Upper lobe of left lung (tissue), 6 donors: ENCODE results near the gene SKIC3. TPM values are rescaled to one million over a fixed set of nuclear protein-coding genes. Genes with fewer than 3 reads are reported as not detected.
A peak's percentile ranks its signal among the peaks of the same experiment; 100 is the strongest.

ENCODE experiments used
- ATAC-seq, 2 donors: fragments of 200-7000 bp; cut with Tn5 transposase; one replicate each; pipeline ENCODE4 v1.9.1; 2022; ENCODE audit warnings: mild to moderate bottlenecking in 2 of 2, moderate library complexity in 2 of 2; ENCODE audit not compliant: low FRiP score in 2 of 2
- DNase-seq, 2 donors: peaks; one replicate each; pipeline ENCODE4 v3.0.0-alpha.2; 2019 to 2020
- H3K27ac ChIP-seq, 4 donors: fragments of 200-600 bp; sonication (generic); one replicate each; pipeline ENCODE4 v1.5.1; 2016 to 2019
- H3K27me3 ChIP-seq, 4 donors: fragments of 200-600 bp; sonication (generic); one replicate each; pipeline ENCODE4 v1.5.1; 2017 to 2019
- H3K36me3 ChIP-seq, 4 donors: fragments of 200-600 bp; sonication (generic); one replicate each; pipeline ENCODE4 v1.5.1; 2016 to 2019
- H3K4me1 ChIP-seq, 4 donors: fragments of 200-600 bp; sonication (generic); one replicate each; pipeline ENCODE4 v1.5.1; 2018 to 2019
- H3K4me3 ChIP-seq, 4 donors: fragments of 200-600 bp; sonication (generic); one replicate each; pipeline ENCODE4 v1.5.1; 2017 to 2019; ENCODE audit warnings: mild to moderate bottlenecking in 2 of 4, moderate library complexity in 1 of 4
- H3K9me3 ChIP-seq, 4 donors: fragments of 200-600 bp; sonication (generic); one replicate each; pipeline ENCODE4 v1.5.1; 2018 to 2019
- CTCF ChIP-seq, 6 experiments: fragments of 450-650 bp in 4 of 6; fragments of 200-600 bp in 2 of 6; sonication (generic) in 2 of 6; IDR thresholded peaks; one replicate each; pipeline ENCODE4 v1.5.1; 2016 to 2019; ENCODE audit warnings: antibody characterized with exemption in 6 of 6
- EP300 ChIP-seq, 4 donors: sonication (generic); formaldehyde crosslinking; IDR thresholded peaks; one replicate each; pipeline ENCODE4 v1.5.1; 2017; ENCODE audit warnings: antibody characterized with exemption in 4 of 4, control low read depth in 2 of 4
- POLR2A ChIP-seq, 4 donors: fragments of 450-650 bp; IDR thresholded peaks; one replicate each; pipeline ENCODE4 v1.5.1; 2016 to 2017; ENCODE audit warnings: antibody characterized with exemption in 4 of 4, mild to moderate bottlenecking in 2 of 4
- POLR2AphosphoS5 ChIP-seq, 2 donors: sonication (generic); formaldehyde crosslinking; IDR thresholded peaks; one replicate each; pipeline ENCODE4 v1.5.1; 2017; ENCODE audit warnings: antibody characterized with exemption in 2 of 2
- WGBS, 2 donors: methylation state at CpG; one replicate each; pipeline ENCODE4 v1.1.5; 2017 to 2018; 5-methylcytosine and 5-hydroxymethylcytosine counted together
- total RNA-seq, 6 donors: library from RNA; depleted of rRNA in 4 of 6; stranded (reverse); fragments of >200 nt in 4 of 6; gene quantifications; one replicate each; pipeline versions ENCODE4 v1.1.0 to v1.2.1, GENCODE V29; 2016 to 2021
- donor health status: DM: no; HTN: no; CAD: no; lungs with moderate emphysema.
- donor health status: DM: no; HTN: yes; CAD: no; lungs with severe emphysema.

The SKIC3 gene
- total RNA-seq, 6 donors from 2014 or later = 42.5 to 101 (median 54.0) TPM

GRCh38 chr5:95555553-95555952 lies 776 bp upstream of the SKIC3 start:
- Histone ChIP-seq H3K9me3 (no peaks in the 10 kb centered on the region), H3K27ac (peak overlapping the region; percentile 79 to 94 (median 92)), H3K27me3 (no peaks in the 10 kb centered on the region), H3K4me3 (peak overlapping the region; percentile 71 to 90 (median 81)), H3K36me3 (peaks cover 0 to 9% (median 0%) of the 10 kb centered on the region in 4 donors), H3K4me1 (peaks cover 18 to 24% (median 20%) of the 10 kb centered on the region in 4 donors)
- TF ChIP-seq POLR2A (IDR thresholded peaks at IDR 0.05) = no peak
- TF ChIP-seq CTCF (IDR thresholded peaks at IDR 0.05) = no peak
- TF ChIP-seq EP300 (IDR thresholded peaks at IDR 0.05) = no peak
- no peak for TF ChIP-seq POLR2AphosphoS5 (IDR thresholded peaks at IDR 0.05)
- DNase-seq = no peak
- WGBS, 2 donors = 0 to 1% methylated on average over 9 of the region's 9 CpGs
- ATAC-seq = no peak

- H3K4me1 ChIP-seq = peaks cover 18 to 24% (median 22%) of the 10 kb centered on the region in 4 donors
- peak overlapping the region; percentile 71 to 84 (median 76) for H3K4me3 ChIP-seq
- H3K27ac ChIP-seq = peak overlapping the region; percentile 79 to 94 (median 92)
- no peaks in the 10 kb centered on the region for H3K9me3 ChIP-seq
- no peaks in the 10 kb centered on the region for H3K27me3 ChIP-seq
- peaks cover 0 to 18% (median 2%) of the 10 kb centered on the region in 4 donors for H3K36me3 ChIP-seq
- ATAC-seq (no peak), DNase-seq (no peak)
- 0 to 2% methylated on average over 6 of the region's 6 CpGs for WGBS, 2 donors
- TF ChIP-seq POLR2A (IDR thresholded peaks at IDR 0.05) (no peak), POLR2AphosphoS5 (IDR thresholded peaks at IDR 0.05) (no peak), EP300 (IDR thresholded peaks at IDR 0.05) (no peak), CTCF (IDR thresholded peaks at IDR 0.05) (no peak)
Observed at GRCh38 chr5:95554331-95554646, 488 bp downstream of the SKIC3 start.

- ATAC-seq (no peak), DNase-seq (no peak)
- Histone ChIP-seq H3K27ac (no peak overlapping the region), H3K9me3 (no peaks in the 10 kb centered on the region), H3K36me3 (peaks cover 5 to 68% (median 12%) of the 10 kb centered on the region in 4 donors), H3K4me3 (no peak overlapping the region), H3K4me1 (peaks cover 6 to 16% (median 13%) of the 10 kb centered on the region in 4 donors), H3K27me3 (no peaks in the 10 kb centered on the region)
- TF ChIP-seq POLR2A (IDR thresholded peaks at IDR 0.05) (no peak), POLR2AphosphoS5 (IDR thresholded peaks at IDR 0.05) (no peak), EP300 (IDR thresholded peaks at IDR 0.05) (no peak)
Observed at GRCh38 chr5:95549030-95549429, 5.7 kb downstream of the SKIC3 start.

GRCh38 chr5:95543017-95543705 lies 11.6 kb downstream of the SKIC3 start:
- ATAC-seq (no peak), DNase-seq (no peak)
- Histone ChIP-seq H3K9me3 (no peaks in the 10 kb centered on the region), H3K4me3 (no peak overlapping the region), H3K36me3 (peaks cover 6 to 95% (median 43%) of the 10 kb centered on the region in 4 donors), H3K27me3 (no peaks in the 10 kb centered on the region), H3K27ac (no peak overlapping the region), H3K4me1 (peaks cover 0 to 3% (median 2%) of the 10 kb centered on the region in 4 donors)
- no peak for TF ChIP-seq EP300 (IDR thresholded peaks at IDR 0.05)
- TF ChIP-seq CTCF (IDR thresholded peaks at IDR 0.05) = no peak
- TF ChIP-seq POLR2AphosphoS5 (IDR thresholded peaks at IDR 0.05) = no peak
- no peak for TF ChIP-seq POLR2A (IDR thresholded peaks at IDR 0.05)
- WGBS, 2 donors = 56 to 61% methylated on average over 3 of the region's 3 CpGs

GRCh38 chr5:95537501-95537900 lies 17.3 kb downstream of the SKIC3 start:
- Histone ChIP-seq H3K27ac (no peak overlapping the region), H3K9me3 (no peaks in the 10 kb centered on the region), H3K4me1 (no peaks in the 10 kb centered on the region), H3K27me3 (no peaks in the 10 kb centered on the region), H3K4me3 (no peak overlapping the region), H3K36me3 (peaks cover 5 to 86% (median 35%) of the 10 kb centered on the region in 4 donors)
- no peak for DNase-seq
- no peak for ATAC-seq
- TF ChIP-seq CTCF (IDR thresholded peaks at IDR 0.05) (no peak), POLR2AphosphoS5 (IDR thresholded peaks at IDR 0.05) (no peak), POLR2A (IDR thresholded peaks at IDR 0.05) (no peak), EP300 (IDR thresholded peaks at IDR 0.05) (no peak)
- WGBS, 2 donors = 72 to 76% methylated on average over 2 of the region's 2 CpGs
